H1 (cell line): ENCODE measurements around the gene CAPN15. TPM values are rescaled to one million over a fixed set of nuclear protein-coding genes. Genes with fewer than 3 reads are reported as not detected.

Source experiments
- CTCF ChIA-PET: fragments of 300-600 bp; sonication (Branson Sonifier 250); formaldehyde crosslinking; loops from one replicate; lab custom pipeline; 2021; ENCODE audit not compliant: partially characterized antibody; lab: Charles Lee
- POLR2A ChIA-PET: fragments of 300-600 bp; sonication (Branson Sonifier 250); formaldehyde crosslinking; loops from one replicate; lab custom pipeline; 2021; ENCODE audit warnings: inconsistent platforms; ENCODE audit not compliant: partially characterized antibody; lab: Charles Lee
- DNase-seq, 2 experiments: peaks; one replicate each; pipeline versions ENCODE4 v3.0.0 to v3.0.0-alpha.2; 2010 to 2022; ENCODE audit warnings: low spot score in 2 of 2, low read depth in 1 of 2, mixed read lengths in 1 of 2
- FAIRE-seq: peaks from 2 replicates; lab custom pipeline; 2011; peaks lifted over from hg19 to GRCh38; lab: Jason Lieb, UNC
- H2AFZ ChIP-seq: 2 replicates; pipeline ENCODE4 v1.8.1; 2012; ENCODE audit warnings: low read length, inconsistent platforms
- H2AK5ac ChIP-seq: 2 replicates; pipeline ENCODE4 v1.6.1; 2013; ENCODE audit warnings: low read depth, low read length
- H2BK120ac ChIP-seq: replicated peaks from 2 replicates; pipeline ENCODE3; 2013; ENCODE audit warnings: low read depth, low read length, inconsistent platforms
- H2BK12ac ChIP-seq: 2 replicates; pipeline ENCODE4 v1.6.1; 2013; ENCODE audit warnings: low read depth, low read length
- H2BK15ac ChIP-seq: 2 replicates; pipeline ENCODE4 v1.6.1; 2013; ENCODE audit warnings: low read length
- H2BK20ac ChIP-seq: 2 replicates; pipeline ENCODE4 v1.6.1; 2013; ENCODE audit warnings: low read length
- H2BK5ac ChIP-seq: 2 replicates; pipeline ENCODE4 v1.6.1; 2013; ENCODE audit warnings: low read depth, low read length
- H3K14ac ChIP-seq: 2 replicates; pipeline ENCODE4 v1.6.1; 2013; ENCODE audit warnings: inconsistent platforms; ENCODE audit not compliant: insufficient read length
- H3K18ac ChIP-seq: 2 replicates; pipeline ENCODE4 v1.6.1; 2013; ENCODE audit warnings: low read length; ENCODE audit errors: extremely low read depth
- H3K23ac ChIP-seq: 2 replicates; pipeline ENCODE4 v1.6.1; 2013; ENCODE audit warnings: inconsistent platforms; ENCODE audit not compliant: insufficient read length
- H3K23me2 ChIP-seq: 2 replicates; pipeline ENCODE4 v1.6.1; 2013; ENCODE audit warnings: low read depth, low read length
- H3K27ac ChIP-seq: 2 replicates; pipeline ENCODE4 v1.6.1; 2011; ENCODE audit warnings: low read depth, low read length, inconsistent platforms
- H3K27me3 ChIP-seq, 4 experiments: replicated peaks in 1 of 4; 1 replicate in 1 of 4; 2 replicates in 3 of 4; pipeline versions ENCODE4 v1.6.1 to v1.8.1; 2011 to 2013; ENCODE audit warnings: low read length in 3 of 4, mild to moderate bottlenecking in 3 of 4, inconsistent platforms in 2 of 4, mixed read lengths in 2 of 4, moderate library complexity in 1 of 4; ENCODE audit not compliant: control insufficient read depth in 3 of 4, insufficient read depth in 3 of 4; ENCODE audit errors: extremely low read depth in 1 of 4
- H3K36me3 ChIP-seq, 4 experiments: 2 replicates each; pipeline versions ENCODE4 v1.6.1 to v1.8.1; 2011 to 2013; ENCODE audit warnings: mild to moderate bottlenecking in 4 of 4, low read length in 3 of 4, moderate library complexity in 2 of 4, control low read depth in 1 of 4, inconsistent platforms in 1 of 4; ENCODE audit not compliant: insufficient read depth in 4 of 4, control insufficient read depth in 2 of 4
- H3K4ac ChIP-seq: replicated peaks from 2 replicates; pipeline ENCODE3; 2013; ENCODE audit warnings: low read length, low read depth, mixed read lengths, inconsistent platforms; ENCODE audit not compliant: insufficient read length
- H3K4me1 ChIP-seq, 4 experiments: replicated peaks in 1 of 4; 1 replicate in 1 of 4; 2 replicates in 3 of 4; pipeline versions ENCODE4 v1.6.1 to v1.8.1; 2011 to 2013; ENCODE audit warnings: low read length in 3 of 4, inconsistent platforms in 2 of 4, mixed read lengths in 1 of 4; ENCODE audit not compliant: insufficient read depth in 4 of 4, control insufficient read depth in 3 of 4
- H3K4me2 ChIP-seq, 2 experiments: 2 replicates each; pipeline versions ENCODE4 v1.6.1 to v1.8.1; 2011 to 2013; ENCODE audit warnings: low read depth in 2 of 2, low read length in 2 of 2, control low read depth in 1 of 2, inconsistent platforms in 1 of 2, mild to moderate bottlenecking in 1 of 2; ENCODE audit not compliant: insufficient read depth in 1 of 2
- H3K4me3 ChIP-seq, 4 experiments: fragments of 200-600, 300-600 bp in 1 of 4; sonication (generic), shearing (Covaris generic), sonication (Bioruptor Twin) in 1 of 4; 2 replicates each; pipeline versions ENCODE4 v1.5.1 to v1.8.1; 2011 to 2016; ENCODE audit warnings: low read length in 4 of 4, low read depth in 3 of 4, control low read depth in 2 of 4, inconsistent platforms in 2 of 4, mild to moderate bottlenecking in 2 of 4, mixed read lengths in 1 of 4, moderate library complexity in 1 of 4; ENCODE audit not compliant: insufficient read depth in 2 of 4; ENCODE audit errors: extremely low read depth in 1 of 4
- H3K56ac ChIP-seq: replicated peaks from 2 replicates; pipeline ENCODE3; 2013; ENCODE audit warnings: low read depth, mild to moderate bottlenecking, mixed read lengths, low read length, inconsistent platforms; ENCODE audit not compliant: insufficient read length
- H3K79me1 ChIP-seq: 2 replicates; pipeline ENCODE4 v1.6.1; 2013; ENCODE audit warnings: low read depth, low read length, control low read depth
- H3K79me2 ChIP-seq, 2 experiments: 2 replicates each; pipeline versions ENCODE4 v1.6.1 to v1.8.1; 2012 to 2013; ENCODE audit warnings: low read length in 2 of 2, mild to moderate bottlenecking in 2 of 2, inconsistent platforms in 1 of 2; ENCODE audit not compliant: insufficient read depth in 2 of 2, control insufficient read depth in 1 of 2
- H3K9ac ChIP-seq, 4 experiments: replicated peaks in 1 of 4; 1 replicate in 1 of 4; 2 replicates in 3 of 4; pipeline versions ENCODE4 v1.6.1 to v1.8.1; 2011 to 2013; ENCODE audit warnings: low read depth in 3 of 4, low read length in 3 of 4, control low read depth in 2 of 4, mild to moderate bottlenecking in 2 of 4, moderate library complexity in 2 of 4, inconsistent platforms in 1 of 4; ENCODE audit errors: extremely low read depth in 1 of 4
- H3K9me3 ChIP-seq, 2 experiments: 2 replicates each; pipeline versions ENCODE4 v1.6.1 to v1.8.1; 2012 to 2013; ENCODE audit warnings: mild to moderate bottlenecking in 2 of 2, moderate library complexity in 2 of 2, control low read depth in 1 of 2, inconsistent platforms in 1 of 2, low read depth in 1 of 2, low read length in 1 of 2, mixed read lengths in 1 of 2; ENCODE audit not compliant: insufficient read depth in 2 of 2
- H4K20me1 ChIP-seq, 2 experiments: replicated peaks in 1 of 2; 2 replicates each; pipeline versions ENCODE3 to v1.8.1; 2011 to 2013; ENCODE audit warnings: inconsistent platforms in 2 of 2, low read length in 2 of 2, mild to moderate bottlenecking in 1 of 2; ENCODE audit not compliant: insufficient read depth in 2 of 2, control insufficient read depth in 1 of 2
- H4K5ac ChIP-seq: 2 replicates; pipeline ENCODE4 v1.6.1; 2013; ENCODE audit warnings: low read length, low read depth, mixed read lengths, inconsistent platforms; ENCODE audit not compliant: insufficient read length
- H4K8ac ChIP-seq: 2 replicates; pipeline ENCODE4 v1.8.0; 2013; ENCODE audit warnings: mild to moderate bottlenecking, moderate library complexity, low read length, inconsistent platforms; ENCODE audit not compliant: insufficient read depth; ENCODE audit errors: extremely low read depth
- H4K91ac ChIP-seq: replicated peaks from 2 replicates; pipeline ENCODE3; 2013; ENCODE audit warnings: low read length, mixed read lengths, inconsistent platforms; ENCODE audit not compliant: insufficient read length
- BRCA1 ChIP-seq: IDR thresholded peaks from 2 replicates; pipeline ENCODE4 v1.6.1; 2012; ENCODE audit warnings: low read depth, low read length, improper control_type of control experiment
- CBX8 ChIP-seq: fragments of 300-800, 300-1000 bp; sonication (generic); IDR thresholded peaks from 2 replicates; pipeline ENCODE4 v1.7.1; 2016; ENCODE audit warnings: low read depth, low read length, borderline replicate concordance
- CEBPB ChIP-seq: IDR thresholded peaks from 2 replicates; pipeline ENCODE4 v1.6.1; 2012; ENCODE audit warnings: low read depth, low read length
- CHD1 ChIP-seq: IDR thresholded peaks from 2 replicates; pipeline ENCODE4 v1.6.1; 2012; ENCODE audit warnings: low read depth, low read length, improper control_type of control experiment
- CHD2 ChIP-seq: IDR thresholded peaks from 2 replicates; pipeline ENCODE4 v1.6.1; 2012; ENCODE audit warnings: low read length, improper control_type of control experiment
- EP300 ChIP-seq, 2 experiments: IDR thresholded peaks; 1 replicate in 1 of 2; 2 replicates in 1 of 2; pipeline ENCODE4 v1.6.1; 2011 to 2012; ENCODE audit warnings: low read depth in 2 of 2, low read length in 2 of 2, mild to moderate bottlenecking in 2 of 2, borderline replicate concordance in 1 of 2, inconsistent platforms in 1 of 2, moderate library complexity in 1 of 2
- SIN3A ChIP-seq, 2 experiments: IDR thresholded peaks in 1 of 2; conservative IDR thresholded peaks in 1 of 2; 2 replicates each; pipeline ENCODE4 v1.6.1; 2011 to 2012; ENCODE audit warnings: low read length in 2 of 2, improper control_type of control experiment in 1 of 2, low read depth in 1 of 2, mild to moderate bottlenecking in 1 of 2
- SIRT6 ChIP-seq: IDR thresholded peaks from one replicate; pipeline ENCODE4 v1.7.1; 2012; ENCODE audit warnings: low read length, inconsistent platforms
- TAF1 ChIP-seq: IDR thresholded peaks from 2 replicates; pipeline ENCODE4 v1.6.1; 2011; ENCODE audit warnings: mild to moderate bottlenecking, low read depth, low read length
- WGBS, 2 experiments: shearing (Covaris generic) in 1 of 2; methylation state at CpG; one replicate each; pipeline versions ENCODE4 v1.1.6 to v1.1.7; 2013 to 2015; ENCODE audit warnings: low lambda C conversion rate in 2 of 2, mixed read lengths in 2 of 2, inconsistent platforms in 1 of 2, low coverage in 1 of 2, missing lambda C conversion rate in 1 of 2; ENCODE audit not compliant: insufficient replicate concordance in 2 of 2, insufficient coverage in 1 of 2, insufficient read length in 1 of 2; ENCODE audit errors: extremely low coverage in 1 of 2, missing lambda C conversion rate in 1 of 2; 5-methylcytosine and 5-hydroxymethylcytosine counted together
- polyA plus RNA-seq, 7 experiments: library from polyadenylated mRNA; depleted of rRNA in 3 of 7; stranded (reverse) in 5 of 7; unstranded in 2 of 7; fragments of >200 nt in 5 of 7; fragments of 200-250 nt in 2 of 7; gene quantifications; 1 replicate in 5 of 7; 2 replicates in 1 of 7; 4 replicates in 1 of 7; pipeline versions ENCODE4 v1.2.1 to v1.2.3, GENCODE V29; 2011 to 2013; ENCODE audit warnings: missing spikeins in 2 of 7, mixed read lengths in 2 of 7
- total RNA-seq: library from RNA; stranded (reverse); fragmentation: NEBNext Ultra II Directional; extraction: Animal tissue kit (Norgen Biotek cat#: 25700); gene quantifications from 2 replicates; pipeline ENCODE4 v1.2.1, GENCODE V29; 2021
- TF ChIP-seq, protein P1 (sequence below): IDR thresholded peaks from 2 replicates; pipeline ENCODE4 v1.6.1; 2012; ENCODE audit warnings: inconsistent platforms

Gene CAPN15
- total and polyA plus RNA-seq, 2 of the 8 experiments (the other 6 are each of a cell fraction or from before 2014, with no cell fraction given), result 38.9 to 76.9 TPM

- no peaks in the 10 kb centered on the region; the same call in 1 of the 2 replicates for H3K79me1 ChIP-seq
- 85% methylated on average over 33 of the region's 35 CpGs; no CpG with 5 or more reads in 1 of the 2 experiments for WGBS, 2 experiments
- H4K20me1 ChIP-seq, result peaks cover 0 to 3% of the 10 kb centered on the region in 2 experiments
- no peak overlapping the region for H3K23ac ChIP-seq
- H3K9me3 ChIP-seq, result no peaks in the 10 kb centered on the region
- ChIA-PET POLR2A (interaction anchor here (1.5 to 7.9 kb wide), 5 partner anchors 8 to 16 kb away, joined by 4 to 58 read pairs (median 7); no protein-coding TSS in a partner anchor), CTCF (interaction anchor here (0.6 to 2.3 kb wide), 6 partner anchors 9 to 1334 kb away, joined by 3 to 14 read pairs (median 4); no protein-coding TSS in a partner anchor)
- H2AK5ac ChIP-seq, result no peak overlapping the region
- H3K27me3 ChIP-seq, result peaks cover 10 to 13% (median 12%) of the 10 kb centered on the region in 4 experiments; a peak in 6 of 7 replicates
- H3K4me1 ChIP-seq, result peaks cover 0 to 27% (median 12%) of the 10 kb centered on the region in 4 experiments; a peak in 5 of 7 replicates
- H3K18ac ChIP-seq, result no peak overlapping the region
- H3K23me2 ChIP-seq, result peaks cover 12% of the 10 kb centered on the region
- H4K5ac ChIP-seq, result no peak overlapping the region
- H2AFZ ChIP-seq, result no peak overlapping the region
- no peak overlapping the region for H3K27ac ChIP-seq
- no peak overlapping the region; a peak in 1 of 7 replicates for H3K9ac ChIP-seq
- H3K79me2 ChIP-seq, result peaks cover 0 to 5% of the 10 kb centered on the region in 2 experiments; a peak in 1 of 4 replicates
- no peak overlapping the region for H3K14ac ChIP-seq
- H3K4me2 ChIP-seq, result no peak overlapping the region; a peak in 1 of 4 replicates
- peak overlapping the region; percentile 25; the same call in 1 of the 2 replicates for H4K8ac ChIP-seq
- no peak overlapping the region for H2BK5ac ChIP-seq
- no peak overlapping the region for H4K91ac ChIP-seq
- H3K36me3 ChIP-seq, result no peaks in the 10 kb centered on the region
- no peak overlapping the region for H3K4me3 ChIP-seq
- H2BK20ac ChIP-seq, result no peak overlapping the region
- peak overlapping the region; percentile 53 for H3K4ac ChIP-seq
- FAIRE-seq (no peak), DNase-seq (no peak)
- no peak overlapping the region; the same call in 1 of the 2 replicates for H2BK15ac ChIP-seq
- peak overlapping the region; percentile 39; the same call in 1 of the 2 replicates for H2BK12ac ChIP-seq
- H3K56ac ChIP-seq, result no peak overlapping the region
- no peak overlapping the region for H2BK120ac ChIP-seq
- TF ChIP-seq CHD1 (no peak), BRCA1 (no peak), TAF1 (no peak), CHD2 (no peak), SIRT6 (no peak), EP300 (IDR thresholded peaks at IDR 0.05; ENCODE audit: borderline replicate concordance in 1 of 2, low read depth in 2 of 2, low read length in 2 of 2) (no peak), CBX8 (no peak), CEBPB (no peak), SIN3A (conservative IDR thresholded peaks at IDR 0.05 in 1 of 2, IDR thresholded peaks at IDR 0.05 in 1 of 2; ENCODE audit: low read depth in 1 of 2, low read length in 2 of 2) (no peak)
- TF ChIP-seq, protein P1, sequence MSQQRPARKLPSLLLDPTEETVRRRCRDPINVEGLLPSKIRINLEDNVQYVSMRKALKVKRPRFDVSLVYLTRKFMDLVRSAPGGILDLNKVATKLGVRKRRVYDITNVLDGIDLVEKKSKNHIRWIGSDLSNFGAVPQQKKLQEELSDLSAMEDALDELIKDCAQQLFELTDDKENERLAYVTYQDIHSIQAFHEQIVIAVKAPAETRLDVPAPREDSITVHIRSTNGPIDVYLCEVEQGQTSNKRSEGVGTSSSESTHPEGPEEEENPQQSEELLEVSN, result no peak
These were observed 38.2 kb downstream of the CAPN15 start for GRCh38 chr16:565419-566330.
